ENCODE data around the gene ACTG1. TPM values are rescaled to one million over a fixed set of nuclear protein-coding genes. Genes with fewer than 3 reads are reported as not detected.

ACTG1 gene
- total RNA-seq, 1 experiment from 2014 or later: 3,455 TPM

- TF ChIP-seq MYBL2 (CRISPR knock-in tag; IDR thresholded peaks at IDR 0.05): peak; percentile 29; the same call in 1 of the 2 replicates
- no peak; the same call in 1 of the 2 replicates for TF ChIP-seq ARID4B (CRISPR knock-in tag; IDR thresholded peaks at IDR 0.05; ENCODE audit: borderline replicate concordance)
- peak; percentile 66; the same call in 1 of the 2 replicates for TF ChIP-seq MAX (CRISPR knock-in tag; IDR thresholded peaks at IDR 0.05)
- no peak for TF ChIP-seq E2F5 (CRISPR knock-in tag; IDR thresholded peaks at IDR 0.05)
- no peak for TF ChIP-seq CBFB (CRISPR knock-in tag; IDR thresholded peaks at IDR 0.05; ENCODE audit: low read depth)
- TF ChIP-seq SOX15 (CRISPR knock-in tag; IDR thresholded peaks at IDR 0.05): no peak
- TF ChIP-seq KAT7 (CRISPR knock-in tag; IDR thresholded peaks at IDR 0.05; ENCODE audit: borderline replicate concordance): no peak
- TF ChIP-seq ATF3 (CRISPR knock-in tag; conservative IDR thresholded peaks at IDR 0.05): no peak
- no peak for TF ChIP-seq SMAD4 (CRISPR knock-in tag; IDR thresholded peaks at IDR 0.05)
- peak; percentile 70; the same call in 1 of the 2 replicates for TF ChIP-seq SP1 (CRISPR knock-in tag; conservative IDR thresholded peaks at IDR 0.05)
- no peak for TF ChIP-seq ZNF263 (CRISPR knock-in tag; IDR thresholded peaks at IDR 0.05; ENCODE audit: low read depth)
- no peak for TF ChIP-seq HMGA2 (CRISPR knock-in tag; IDR thresholded peaks at IDR 0.05)
- no peak for TF ChIP-seq ZNF396 (CRISPR knock-in tag; IDR thresholded peaks at IDR 0.05; ENCODE audit: borderline replicate concordance)
- TF ChIP-seq IRF1 (CRISPR knock-in tag; IDR thresholded peaks at IDR 0.05): no peak
- no peak for TF ChIP-seq FOXJ3 (CRISPR knock-in tag; IDR thresholded peaks at IDR 0.05; ENCODE audit: borderline replicate concordance)
These were observed 40.5 kb upstream of the ACTG1 start (continued) for GRCh38 chr17:81553018-81553615.

GRCh38 chr17:81552244-81553017 lies 39.8 kb upstream of the ACTG1 start, which contains the start of gene FAAP100:
TSS of gene FAAP100 (minus strand) at chr17:81552353. CDS start at chr17:81552330, 23 bp downstream.
- H3K27ac Mint-ChIP-seq: peak within 1 kb of the TSS; percentile 92
- H3K4me3 Mint-ChIP-seq: peak within 1 kb of the TSS; percentile 88
- H3K9me3 Mint-ChIP-seq: no peaks in the 10 kb centered on the region
- peaks cover 16% of the 10 kb centered on the region for H3K36me3 Mint-ChIP-seq
- CTCF ChIA-PET: interaction anchor here (0.6 to 2.2 kb wide), 14 partner anchors 9 to 299 kb away, joined by 3 to 14 read pairs (median 4); partner anchors contain the start of gene ACTG1
- ATAC-seq: peak; percentile 44
- no peaks in the 10 kb centered on the region for H3K27me3 Mint-ChIP-seq (ENCODE audit: low read depth)
- DNase-seq (ENCODE audit: low spot score): peak; percentile 79
- peaks cover 20% of the 10 kb centered on the region for H3K4me1 Mint-ChIP-seq
- POLR2A ChIA-PET: interaction anchor here (0.8 to 1.3 kb wide), 6 partner anchors 15 to 554 kb away, joined by 3 to 4 read pairs (median 3); partner anchors contain the start of gene ACTG1
- 0 out of 2 replicates have a peak, but pooled peaks have one; percentile 43 for TF ChIP-seq IRF1 (CRISPR knock-in tag; IDR thresholded peaks at IDR 0.05)
- TF ChIP-seq CREB1 (CRISPR knock-in tag; IDR thresholded peaks at IDR 0.05): 0 out of 2 replicates have a peak, but pooled peaks have one; percentile 15
- TF ChIP-seq MLX (CRISPR knock-in tag; IDR thresholded peaks at IDR 0.05): no peak
- TF ChIP-seq USF1 (CRISPR knock-in tag; IDR thresholded peaks at IDR 0.05): peak; percentile 34; the same call in 1 of the 2 replicates
- peak; percentile 65 for TF ChIP-seq FOXP4 (CRISPR knock-in tag; IDR thresholded peaks at IDR 0.05)
- TF ChIP-seq TEAD1 (CRISPR knock-in tag; IDR thresholded peaks at IDR 0.05): peak; percentile 43
- TF ChIP-seq JUN (CRISPR knock-in tag; IDR thresholded peaks at IDR 0.05): no peak

Data from WTC11 (cell line).